CD14-positive monocyte (primary cell): Measurements from ENCODE around the gene SCN1B. TPM values are rescaled to one million over a fixed set of nuclear protein-coding genes. Genes with fewer than 3 reads are reported as not detected.
A peak's percentile ranks its signal among the peaks of the same experiment; 100 is the strongest.

Experiments used
- DNase-seq, 3 donors: peaks; one replicate each; pipeline ENCODE4 v3.0.0-alpha.2; 2011 to 2022
- H2AFZ ChIP-seq: 2 replicates; pipeline ENCODE4 v1.6.0; 2012; ENCODE audit warnings: mild to moderate bottlenecking, low read depth, low read length, inconsistent platforms; ENCODE audit not compliant: insufficient read depth, poor library complexity, severe bottlenecking
- H3K27ac ChIP-seq, 2 donors: 1 replicate in 1 of 2; 2 replicates in 1 of 2; pipeline ENCODE4 v1.5.1; 2012 to 2013; ENCODE audit warnings: low read length in 2 of 2, control low read depth in 1 of 2, inconsistent platforms in 1 of 2, low read depth in 1 of 2, mild to moderate bottlenecking in 1 of 2
- H3K27me3 ChIP-seq, 2 donors: one replicate each; pipeline versions ENCODE4 v1.6.0 to v1.6.1; 2011 to 2013; ENCODE audit warnings: low read length in 2 of 2; ENCODE audit not compliant: control insufficient read depth in 2 of 2, insufficient read depth in 2 of 2
- H3K36me3 ChIP-seq, 2 donors: replicated peaks in 1 of 2; 1 replicate in 1 of 2; 2 replicates in 1 of 2; pipeline versions ENCODE4 v1.5.1 to v1.6.1; 2012 to 2013; ENCODE audit warnings: low read length in 2 of 2, control low read depth in 1 of 2, inconsistent platforms in 1 of 2, mild to moderate bottlenecking in 1 of 2; ENCODE audit not compliant: insufficient read depth in 2 of 2, control insufficient read depth in 1 of 2
- H3K4me1 ChIP-seq, 2 donors: 1 replicate in 1 of 2; 2 replicates in 1 of 2; pipeline versions ENCODE4 v1.5.1 to v1.6.1; 2012 to 2013; ENCODE audit warnings: low read length in 2 of 2, control low read depth in 1 of 2, inconsistent platforms in 1 of 2, mild to moderate bottlenecking in 1 of 2, moderate library complexity in 1 of 2; ENCODE audit not compliant: insufficient read depth in 2 of 2, control insufficient read depth in 1 of 2
- H3K4me2 ChIP-seq: replicated peaks from 2 replicates; pipeline ENCODE3; 2012; ENCODE audit warnings: low read length, moderate library complexity, mild to moderate bottlenecking; ENCODE audit not compliant: poor library complexity, severe bottlenecking; ENCODE audit errors: extremely low read depth
- H3K4me3 ChIP-seq, 3 experiments: fragments of 200-600 bp in 1 of 3; sonication (generic) in 1 of 3; replicated peaks in 1 of 3; 1 replicate in 2 of 3; 2 replicates in 1 of 3; pipeline ENCODE4 v1.5.1; 2011 to 2013; ENCODE audit warnings: low read length in 3 of 3, mild to moderate bottlenecking in 3 of 3, control low read depth in 2 of 3, low read depth in 2 of 3, inconsistent platforms in 1 of 3, moderate library complexity in 1 of 3
- H3K79me2 ChIP-seq: 2 replicates; pipeline ENCODE4 v1.6.0; 2012; ENCODE audit warnings: mild to moderate bottlenecking, control low read depth, inconsistent platforms, low read length, moderate library complexity; ENCODE audit not compliant: insufficient read depth
- H3K9ac ChIP-seq: 2 replicates; pipeline ENCODE4 v1.6.0; 2017; ENCODE audit warnings: low read length, mild to moderate bottlenecking; ENCODE audit not compliant: insufficient read depth, poor library complexity, severe bottlenecking
- H3K9me3 ChIP-seq, 2 donors: replicated peaks in 1 of 2; 1 replicate in 1 of 2; 2 replicates in 1 of 2; pipeline versions ENCODE4 v1.5.1 to v1.6.1; 2012 to 2013; ENCODE audit warnings: low read length in 2 of 2, control low read depth in 1 of 2; ENCODE audit not compliant: control insufficient read depth in 1 of 2, insufficient read depth in 1 of 2
- H4K20me1 ChIP-seq: 2 replicates; pipeline ENCODE4 v1.6.0; 2012; ENCODE audit warnings: mild to moderate bottlenecking, low read length, control low read depth, moderate library complexity; ENCODE audit not compliant: insufficient read depth
- H3K27ac Mint-ChIP-seq, 7 donors: one replicate each; pipeline ENCODE4 v1.8.0; 2020; ENCODE audit warnings: mild to moderate bottlenecking in 7 of 7, mixed read lengths in 7 of 7, moderate library complexity in 6 of 7, inconsistent platforms in 2 of 7
- H3K27me3 Mint-ChIP-seq, 3 donors: one replicate each; pipeline ENCODE4 v1.8.0; 2021 to 2022; ENCODE audit warnings: low read depth in 3 of 3, mild to moderate bottlenecking in 3 of 3, mixed read lengths in 3 of 3, moderate library complexity in 3 of 3, inconsistent platforms in 1 of 3
- H3K36me3 Mint-ChIP-seq, 2 donors: one replicate each; pipeline ENCODE4 v1.8.0; 2020; ENCODE audit warnings: mixed read lengths in 2 of 2, inconsistent platforms in 1 of 2, mild to moderate bottlenecking in 1 of 2
- H3K4me1 Mint-ChIP-seq: one replicate; pipeline ENCODE4 v1.8.0; 2020; ENCODE audit warnings: mild to moderate bottlenecking, mixed read lengths
- H3K4me3 Mint-ChIP-seq, 2 donors: one replicate each; pipeline ENCODE4 v1.8.0; 2020; ENCODE audit warnings: mild to moderate bottlenecking in 2 of 2, mixed read lengths in 2 of 2, moderate library complexity in 1 of 2
- H3K9me3 Mint-ChIP-seq, 7 donors: one replicate each; pipeline ENCODE4 v1.8.0; 2020 to 2022; ENCODE audit warnings: mixed read lengths in 7 of 7, mild to moderate bottlenecking in 6 of 7, moderate library complexity in 6 of 7, inconsistent platforms in 2 of 7
- WGBS: methylation state at CpG from one replicate; pipeline ENCODE4 v1.1.5; 2013; ENCODE audit warnings: missing lambda C conversion rate; ENCODE audit not compliant: insufficient coverage; 5-methylcytosine and 5-hydroxymethylcytosine counted together
- intact Hi-C, 2 donors: fragments of 100-400 bp; cut with micrococcal nuclease; formaldehyde crosslinking; loops; one replicate each; pipeline versions ENCODE4 v1.15.0 to v1.15.1; 2023
- polyA plus RNA-seq, 3 donors: library from polyadenylated mRNA; depleted of rRNA in 1 of 3; unstranded in 2 of 3; stranded (reverse) in 1 of 3; fragments of 300-500 nt in 2 of 3; fragments of >200 nt in 1 of 3; fragmentation: Illumina TruSeq in 2 of 3; gene quantifications; 1 replicate in 2 of 3; 2 replicates in 1 of 3; pipeline ENCODE4 v1.2.3, GENCODE V29; 2012 to 2021
- TF ChIP-seq, protein P1 (sequence below): fragments of 200-600 bp; IDR thresholded peaks from one replicate; pipeline ENCODE4 v1.8.0; 2022; ENCODE audit warnings: antibody characterized with exemption, mild to moderate bottlenecking

The SCN1B gene
- polyA plus RNA-seq, 3 donors: 0.08 to 0.68 TPM; not detected in 1

DNA sequence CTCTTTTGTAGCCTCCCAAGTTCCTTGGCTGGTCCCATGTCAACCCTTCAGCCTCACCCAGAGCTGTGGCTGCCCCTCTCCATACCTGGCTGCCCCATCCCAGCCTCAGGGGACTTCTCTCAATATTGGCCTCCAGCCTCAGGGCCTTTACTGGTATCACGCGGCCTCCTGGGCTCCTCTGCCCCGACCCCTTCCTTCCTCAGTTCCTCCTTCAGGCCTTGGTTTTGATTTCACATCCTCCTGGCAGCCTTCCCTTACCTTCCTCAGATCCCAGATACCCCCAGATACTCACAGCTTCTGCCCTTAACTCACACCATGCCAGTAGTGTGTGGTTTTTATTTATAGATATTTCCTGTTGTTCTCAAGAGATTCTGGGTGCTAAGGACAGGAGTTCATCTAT lies 12.8 kb upstream of the SCN1B start:
- TF ChIP-seq, protein P1, sequence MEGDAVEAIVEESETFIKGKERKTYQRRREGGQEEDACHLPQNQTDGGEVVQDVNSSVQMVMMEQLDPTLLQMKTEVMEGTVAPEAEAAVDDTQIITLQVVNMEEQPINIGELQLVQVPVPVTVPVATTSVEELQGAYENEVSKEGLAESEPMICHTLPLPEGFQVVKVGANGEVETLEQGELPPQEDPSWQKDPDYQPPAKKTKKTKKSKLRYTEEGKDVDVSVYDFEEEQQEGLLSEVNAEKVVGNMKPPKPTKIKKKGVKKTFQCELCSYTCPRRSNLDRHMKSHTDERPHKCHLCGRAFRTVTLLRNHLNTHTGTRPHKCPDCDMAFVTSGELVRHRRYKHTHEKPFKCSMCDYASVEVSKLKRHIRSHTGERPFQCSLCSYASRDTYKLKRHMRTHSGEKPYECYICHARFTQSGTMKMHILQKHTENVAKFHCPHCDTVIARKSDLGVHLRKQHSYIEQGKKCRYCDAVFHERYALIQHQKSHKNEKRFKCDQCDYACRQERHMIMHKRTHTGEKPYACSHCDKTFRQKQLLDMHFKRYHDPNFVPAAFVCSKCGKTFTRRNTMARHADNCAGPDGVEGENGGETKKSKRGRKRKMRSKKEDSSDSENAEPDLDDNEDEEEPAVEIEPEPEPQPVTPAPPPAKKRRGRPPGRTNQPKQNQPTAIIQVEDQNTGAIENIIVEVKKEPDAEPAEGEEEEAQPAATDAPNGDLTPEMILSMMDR: no peak
- peak in 1 of 3 donors; percentile 38 for DNase-seq
- Histone ChIP-seq H3K4me1 (peaks cover 46 to 51% of the 10 kb centered on the region in 2 donors), H3K4me3 (peak overlapping the region in 1 of 3 experiments; percentile 11), H3K9ac (no peak overlapping the region), H3K9me3 (no peaks in the 10 kb centered on the region), H3K27me3 (no peaks in the 10 kb centered on the region), H4K20me1 (peaks cover 6% of the 10 kb centered on the region), H3K4me2 (no peak overlapping the region), H3K27ac (peak overlapping the region; percentile 60 to 67), H2AFZ (no peak overlapping the region), H3K79me2 (peaks cover 14% of the 10 kb centered on the region), H3K36me3 (peaks cover 57 to 75% of the 10 kb centered on the region in 2 donors)
- 0% methylated on average over 3 of the region's 3 CpGs for WGBS
- H3K27me3 Mint-ChIP-seq: peaks cover 0 to 3% (median 0%) of the 10 kb centered on the region in 3 donors
- no peaks in the 10 kb centered on the region for H3K9me3 Mint-ChIP-seq
- peaks cover 51% of the 10 kb centered on the region for H3K4me1 Mint-ChIP-seq
- H3K4me3 Mint-ChIP-seq: peak overlapping the region in 1 of 2 donors; percentile 49
- H3K36me3 Mint-ChIP-seq: peaks cover 74 to 91% of the 10 kb centered on the region in 2 donors
- H3K27ac Mint-ChIP-seq: peak overlapping the region; percentile 43 to 87 (median 83)
- intact Hi-C loops: no loop called here

DNA sequence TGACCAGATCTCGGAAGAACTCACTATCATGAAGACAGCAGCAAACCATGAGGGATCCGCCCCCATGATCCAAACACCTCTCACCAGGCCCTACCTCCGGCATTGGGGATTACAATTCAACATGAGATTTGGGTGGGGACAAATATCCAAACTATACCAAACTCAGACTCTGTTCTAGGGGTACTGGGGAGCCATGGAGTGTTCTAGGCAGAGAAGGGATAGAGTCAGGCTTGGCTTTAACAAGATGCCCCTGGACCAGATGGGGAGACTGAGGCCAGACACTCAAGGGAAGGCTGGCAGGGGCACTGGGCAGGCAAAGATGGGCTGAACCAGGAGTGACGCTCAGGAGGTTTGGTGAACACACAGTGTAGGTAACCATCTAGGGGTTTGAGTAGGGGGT lies 11.9 kb upstream of the SCN1B start:
- Histone ChIP-seq H4K20me1 (peaks cover 11% of the 10 kb centered on the region), H3K4me3 (no peak overlapping the region), H3K9me3 (no peaks in the 10 kb centered on the region), H3K36me3 (peaks cover 59 to 83% of the 10 kb centered on the region in 2 donors), H2AFZ (no peak overlapping the region), H3K9ac (no peak overlapping the region), H3K27ac (no peak overlapping the region), H3K4me2 (no peak overlapping the region), H3K4me1 (peaks cover 46 to 51% of the 10 kb centered on the region in 2 donors), H3K27me3 (no peaks in the 10 kb centered on the region), H3K79me2 (peaks cover 7% of the 10 kb centered on the region)
- Mint-ChIP-seq H3K36me3 (peaks cover 78 to 93% of the 10 kb centered on the region in 2 donors), H3K27ac (peak overlapping the region in 3 of 7 donors; percentile 48 to 62 (median 58)), H3K9me3 (no peaks in the 10 kb centered on the region), H3K27me3 (peaks cover 0 to 3% (median 0%) of the 10 kb centered on the region in 3 donors), H3K4me3 (no peak overlapping the region), H3K4me1 (peaks cover 48% of the 10 kb centered on the region)
- intact Hi-C loops: no loop called here
- 91% methylated on average over 1 of the region's 4 CpGs for WGBS
- TF ChIP-seq, protein P1: no peak
- no peak for DNase-seq
